B cell (primary cell): Measurements from ENCODE around the gene ADAM30. TPM values are rescaled to one million over a fixed set of nuclear protein-coding genes. Genes with fewer than 3 reads are reported as not detected.

Source experiments
- ATAC-seq: fragments of 200-7000 bp; cut with Tn5 transposase; one replicate; pipeline ENCODE4 v1.10.0; 2021; ENCODE audit warnings: low read depth, mild to moderate bottlenecking, moderate number of reproducible peaks, moderate library complexity
- CTCF ChIA-PET: fragments of 350-600 bp; sonication (Branson Sonifier 250); formaldehyde crosslinking; loops from one replicate; lab custom pipeline; 2021; ENCODE audit warnings: antibody characterized with exemption, inconsistent platforms; lab: Charles Lee
- POLR2A ChIA-PET: fragments of 350-600 bp; sonication (Branson Sonifier 250); formaldehyde crosslinking; loops from one replicate; lab custom pipeline; 2021; ENCODE audit warnings: antibody characterized with exemption; lab: Charles Lee
- DNase-seq: peaks from one replicate; pipeline ENCODE4 v3.0.0; 2013
- H2AFZ ChIP-seq: 2 replicates; pipeline ENCODE4 v1.6.1; 2012; ENCODE audit warnings: mild to moderate bottlenecking, low read depth, low read length; ENCODE audit not compliant: insufficient read depth, poor library complexity, severe bottlenecking
- H3K27ac ChIP-seq, 2 donors: 1 replicate in 1 of 2; 2 replicates in 1 of 2; pipeline ENCODE4 v1.5.1; 2012 to 2013; ENCODE audit warnings: low read length in 2 of 2, mild to moderate bottlenecking in 2 of 2, moderate library complexity in 1 of 2
- H3K27me3 ChIP-seq, 4 experiments: fragments of 200-600 bp in 1 of 4; sonication (generic) in 1 of 4; replicated peaks in 1 of 4; 1 replicate in 2 of 4; 2 replicates in 2 of 4; pipeline versions ENCODE4 v1.6.1 to v1.7.0; 2013 to 2016; ENCODE audit warnings: low read length in 3 of 4, mild to moderate bottlenecking in 2 of 4, mixed read lengths in 1 of 4, moderate library complexity in 1 of 4; ENCODE audit not compliant: insufficient read depth in 4 of 4, control insufficient read depth in 3 of 4; ENCODE audit errors: control extremely low read depth in 1 of 4
- H3K36me3 ChIP-seq, 2 experiments: replicated peaks in 1 of 2; 1 replicate in 1 of 2; 2 replicates in 1 of 2; pipeline versions ENCODE4 v1.6.1 to v1.7.1; 2013; ENCODE audit warnings: low read length in 1 of 2; ENCODE audit not compliant: insufficient read depth in 2 of 2, control insufficient read depth in 1 of 2; ENCODE audit errors: control extremely low read depth in 1 of 2, extremely low read depth in 1 of 2
- H3K4me1 ChIP-seq, 2 donors: fragments of 200-600 bp in 1 of 2; sonication (generic) in 1 of 2; 1 replicate in 1 of 2; 2 replicates in 1 of 2; pipeline versions ENCODE4 v1.5.1 to v1.6.1; 2013 to 2017; ENCODE audit warnings: low read length in 2 of 2; ENCODE audit not compliant: control insufficient read depth in 2 of 2, insufficient read depth in 2 of 2
- H3K4me2 ChIP-seq: replicated peaks from 2 replicates; pipeline ENCODE3; 2012; ENCODE audit warnings: mild to moderate bottlenecking, low read depth, low read length; ENCODE audit not compliant: poor library complexity, severe bottlenecking
- H3K4me3 ChIP-seq, 5 experiments: fragments of 200-600 bp in 1 of 5; sonication (generic) in 1 of 5; 1 replicate in 3 of 5; 2 replicates in 2 of 5; pipeline versions ENCODE4 v1.5.1 to v1.7.0; 2011 to 2016; ENCODE audit warnings: low read length in 4 of 5, mild to moderate bottlenecking in 4 of 5, low read depth in 2 of 5, control low read depth in 1 of 5, moderate library complexity in 1 of 5; ENCODE audit not compliant: insufficient read depth in 1 of 5; ENCODE audit errors: control extremely low read depth in 1 of 5, extremely low read depth in 1 of 5
- H3K79me2 ChIP-seq: fragments of 200-600 bp; sonication (generic); one replicate; pipeline ENCODE4 v1.6.0; 2016; ENCODE audit warnings: low read length; ENCODE audit not compliant: control insufficient read depth, insufficient read depth
- H3K9ac ChIP-seq: fragments of 200-600 bp; sonication (generic); 2 replicates; pipeline ENCODE4 v1.6.1; 2017; ENCODE audit warnings: mild to moderate bottlenecking, low read length, moderate library complexity
- H3K9me3 ChIP-seq, 3 donors: one replicate each; pipeline versions ENCODE4 v1.6.1 to v1.7.1; 2013; ENCODE audit warnings: low read length in 2 of 3; ENCODE audit not compliant: control insufficient read depth in 2 of 3, insufficient read depth in 1 of 3; ENCODE audit errors: control extremely low read depth in 1 of 3
- H4K20me1 ChIP-seq: 2 replicates; pipeline ENCODE4 v1.6.0; 2012; ENCODE audit warnings: mild to moderate bottlenecking, low read length; ENCODE audit not compliant: insufficient read depth, control insufficient read depth, poor library complexity, severe bottlenecking
- H3K27ac Mint-ChIP-seq: one replicate; pipeline ENCODE4 v1.8.0; 2021; ENCODE audit warnings: mixed read lengths
- H3K27me3 Mint-ChIP-seq: one replicate; pipeline ENCODE4 v1.8.0; 2021; ENCODE audit warnings: mixed read lengths
- H3K4me1 Mint-ChIP-seq: one replicate; pipeline ENCODE4 v1.8.0; 2021; ENCODE audit warnings: mixed read lengths
- H3K4me3 Mint-ChIP-seq: one replicate; pipeline ENCODE4 v1.8.0; 2021; ENCODE audit warnings: mixed read lengths
- H3K9me3 Mint-ChIP-seq: one replicate; pipeline ENCODE4 v1.8.0; 2022; ENCODE audit warnings: mixed read lengths; ENCODE audit not compliant: insufficient read depth
- WGBS: methylation state at CpG from one replicate; pipeline ENCODE4 v1.1.5; 2013; ENCODE audit warnings: missing lambda C conversion rate; ENCODE audit not compliant: insufficient coverage; 5-methylcytosine and 5-hydroxymethylcytosine counted together
- intact Hi-C: fragments of 100-400 bp; cut with micrococcal nuclease; formaldehyde crosslinking; loops from one replicate; pipeline ENCODE4 v1.10.0; 2022
- polyA plus RNA-seq: library from polyadenylated mRNA; depleted of rRNA; stranded (reverse); fragments of >200 nt; gene quantifications from 2 replicates; pipeline ENCODE4 v1.2.3, GENCODE V29; 2012
- total RNA-seq, 2 donors: library from RNA; stranded (reverse); fragments of 120-200 nt in 1 of 2; gene quantifications; 1 replicate in 1 of 2; 2 replicates in 1 of 2; pipeline versions ENCODE4 v1.2.3 to v1.2.4, GENCODE V29; 2013 to 2022
- TF ChIP-seq, protein P1 (sequence below): fragments of 200-600 bp; IDR thresholded peaks from one replicate; pipeline ENCODE4 v1.8.0; 2022; ENCODE audit warnings: antibody characterized with exemption, mild to moderate bottlenecking

The ADAM30 gene
- total and polyA plus RNA-seq, 2 donors (not counting 1 experiment from before 2014, with no cell fraction given) = not detected

DNA sequence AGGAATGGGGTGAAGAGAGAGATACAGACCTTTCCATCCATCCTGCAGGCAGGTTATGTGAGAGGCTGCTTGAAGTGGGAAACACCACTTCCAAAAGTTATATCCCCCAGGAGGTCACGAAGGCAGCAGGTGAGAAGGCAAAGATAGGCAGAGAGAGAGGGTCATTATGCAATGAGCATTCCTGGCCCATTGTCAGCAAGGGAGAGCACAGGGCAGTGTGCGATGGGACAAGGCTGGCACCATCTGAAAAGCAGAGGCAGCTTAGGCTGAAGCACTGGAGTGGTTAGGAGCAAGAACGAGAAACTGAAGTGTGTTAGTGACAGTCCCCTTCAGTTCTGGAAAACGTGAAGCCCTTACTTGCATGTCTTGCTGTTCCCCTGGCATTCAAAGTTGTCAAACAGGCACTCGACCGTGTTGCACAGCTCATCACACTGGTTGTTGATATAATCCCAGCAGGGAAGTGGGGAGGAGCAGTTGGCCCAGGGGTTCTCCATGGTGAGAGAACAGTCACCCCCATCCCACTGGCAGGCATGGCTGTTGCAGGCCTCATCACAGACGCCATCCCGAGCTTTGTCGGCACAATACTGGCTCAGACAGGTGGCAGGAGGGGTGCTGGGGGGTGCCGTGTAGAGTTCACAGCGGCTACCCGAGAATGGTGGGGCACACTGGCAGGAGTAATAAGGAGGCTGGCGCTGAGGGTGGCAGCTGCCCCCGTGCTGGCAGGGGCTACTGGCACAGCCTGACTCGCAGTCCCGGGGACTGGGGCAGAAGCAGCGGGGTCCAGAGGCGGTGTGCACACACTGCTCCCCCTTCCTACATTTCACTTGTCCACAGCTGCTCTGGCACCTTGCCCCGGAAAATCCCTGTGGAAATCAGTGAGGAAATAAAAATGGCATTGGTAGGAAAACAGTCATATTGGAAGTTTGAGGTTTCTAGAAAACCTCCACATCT lies 28.9 kb upstream of the ADAM30 start:
- no peak overlapping the region for H2AFZ ChIP-seq
- no peaks in the 10 kb centered on the region for H3K27me3 Mint-ChIP-seq
- WGBS = 98% methylated on average over 13 of the region's 19 CpGs
- H4K20me1 ChIP-seq = peaks cover 7% of the 10 kb centered on the region
- no peak overlapping the region for H3K4me2 ChIP-seq
- CTCF ChIA-PET = interaction anchor here (1.5 kb wide), 1 partner anchor 23 kb away, joined by 3 read pairs; no protein-coding TSS in a partner anchor
- H3K79me2 ChIP-seq = no peaks in the 10 kb centered on the region
- no peak overlapping the region for H3K4me3 Mint-ChIP-seq
- ATAC-seq (no peak), DNase-seq (no peak)
- intact Hi-C loops = no loop called here
- POLR2A ChIA-PET = no interaction called here
- no peaks in the 10 kb centered on the region for H3K4me1 ChIP-seq
- no peak overlapping the region for H3K4me3 ChIP-seq
- peak overlapping the region; percentile 54 for H3K27ac Mint-ChIP-seq
- H3K9me3 Mint-ChIP-seq = no peaks in the 10 kb centered on the region
- no peaks in the 10 kb centered on the region for H3K27me3 ChIP-seq
- no peak overlapping the region for H3K9ac ChIP-seq
- no peaks in the 10 kb centered on the region for H3K4me1 Mint-ChIP-seq
- TF ChIP-seq, protein P1, sequence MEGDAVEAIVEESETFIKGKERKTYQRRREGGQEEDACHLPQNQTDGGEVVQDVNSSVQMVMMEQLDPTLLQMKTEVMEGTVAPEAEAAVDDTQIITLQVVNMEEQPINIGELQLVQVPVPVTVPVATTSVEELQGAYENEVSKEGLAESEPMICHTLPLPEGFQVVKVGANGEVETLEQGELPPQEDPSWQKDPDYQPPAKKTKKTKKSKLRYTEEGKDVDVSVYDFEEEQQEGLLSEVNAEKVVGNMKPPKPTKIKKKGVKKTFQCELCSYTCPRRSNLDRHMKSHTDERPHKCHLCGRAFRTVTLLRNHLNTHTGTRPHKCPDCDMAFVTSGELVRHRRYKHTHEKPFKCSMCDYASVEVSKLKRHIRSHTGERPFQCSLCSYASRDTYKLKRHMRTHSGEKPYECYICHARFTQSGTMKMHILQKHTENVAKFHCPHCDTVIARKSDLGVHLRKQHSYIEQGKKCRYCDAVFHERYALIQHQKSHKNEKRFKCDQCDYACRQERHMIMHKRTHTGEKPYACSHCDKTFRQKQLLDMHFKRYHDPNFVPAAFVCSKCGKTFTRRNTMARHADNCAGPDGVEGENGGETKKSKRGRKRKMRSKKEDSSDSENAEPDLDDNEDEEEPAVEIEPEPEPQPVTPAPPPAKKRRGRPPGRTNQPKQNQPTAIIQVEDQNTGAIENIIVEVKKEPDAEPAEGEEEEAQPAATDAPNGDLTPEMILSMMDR = no peak
- no peaks in the 10 kb centered on the region for H3K9me3 ChIP-seq
- H3K27ac ChIP-seq = no peak overlapping the region
- H3K36me3 ChIP-seq = peaks cover 20 to 100% of the 10 kb centered on the region in 2 experiments
